ENCODE results near the gene INHA. TPM values are rescaled to one million over a fixed set of nuclear protein-coding genes. Genes with fewer than 3 reads are reported as not detected.

INHA gene
- total RNA-seq, 1 donor from 2014 or later: not detected

- peaks cover 7% of the 10 kb centered on the region for H3K4me1 Mint-ChIP-seq
- intact Hi-C loops (cut with micrococcal nuclease): no loop called here
- H3K4me3 Mint-ChIP-seq: peak overlapping the region; percentile 50
- ChIA-PET POLR2A (no interaction called here), CTCF (no interaction called here)
- H3K27ac Mint-ChIP-seq: no peak overlapping the region
- H3K27me3 Mint-ChIP-seq: peaks cover 49% of the 10 kb centered on the region
- DNase-seq (no peak), ATAC-seq (ENCODE audit: low read depth) (no peak)
- TF ChIP-seq CTCF (IDR thresholded peaks at IDR 0.05): no peak
- H3K9me3 Mint-ChIP-seq: no peaks in the 10 kb centered on the region
- no peaks in the 10 kb centered on the region for H3K36me3 Mint-ChIP-seq (ENCODE audit: low read depth)
Observed at GRCh38 chr2:219553463-219553963, 18.6 kb upstream of the INHA start.

DNA sequence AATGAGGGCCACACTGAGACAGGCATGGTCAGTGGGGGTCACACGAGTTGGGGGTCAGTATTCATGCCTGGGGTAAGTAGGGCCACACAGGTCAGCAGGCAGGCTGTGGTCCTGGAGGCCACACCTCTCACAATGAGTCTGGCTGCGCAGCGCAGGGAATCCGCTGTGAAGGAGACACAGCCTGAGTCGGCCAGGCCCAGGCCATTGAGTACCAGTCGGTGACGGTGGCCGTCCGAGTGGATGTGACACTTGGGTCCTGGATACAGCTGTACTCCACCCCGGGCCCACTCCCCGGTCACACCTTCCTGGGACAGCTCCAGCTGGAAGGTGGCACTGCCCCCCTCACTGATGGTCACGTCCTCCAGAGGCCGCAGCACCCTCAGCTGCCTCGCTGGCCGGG, 17.8 kb upstream of the INHA start:
- no peak for TF ChIP-seq CTCF (IDR thresholded peaks at IDR 0.05)
- intact Hi-C loops (cut with micrococcal nuclease): no loop called here
- no peak for DNase-seq
- ChIA-PET POLR2A (no interaction called here), CTCF (no interaction called here)
- Mint-ChIP-seq H3K4me3 (no peak overlapping the region), H3K36me3 (ENCODE audit: low read depth) (no peaks in the 10 kb centered on the region), H3K4me1 (peaks cover 7% of the 10 kb centered on the region), H3K27ac (no peak overlapping the region), H3K9me3 (no peaks in the 10 kb centered on the region), H3K27me3 (peaks cover 48% of the 10 kb centered on the region)
- ATAC-seq (ENCODE audit: low read depth): no peak

GRCh38 chr2:219555956-219556355, 16.2 kb upstream of the INHA start:
- no peak overlapping the region for H3K4me3 Mint-ChIP-seq
- ChIA-PET CTCF (no interaction called here), POLR2A (no interaction called here)
- peaks cover 7% of the 10 kb centered on the region for H3K4me1 Mint-ChIP-seq
- peaks cover 43% of the 10 kb centered on the region for H3K27me3 Mint-ChIP-seq
- DNase-seq (no peak), ATAC-seq (ENCODE audit: low read depth) (no peak)
- intact Hi-C loops (cut with micrococcal nuclease): no loop called here
- no peak for TF ChIP-seq CTCF (IDR thresholded peaks at IDR 0.05)
- no peak overlapping the region for H3K27ac Mint-ChIP-seq
- no peaks in the 10 kb centered on the region for H3K9me3 Mint-ChIP-seq
- no peaks in the 10 kb centered on the region for H3K36me3 Mint-ChIP-seq (ENCODE audit: low read depth)

GRCh38 chr2:219556413-219556812, 15.7 kb upstream of the INHA start:
- Mint-ChIP-seq H3K27ac (no peak overlapping the region), H3K4me1 (peaks cover 7% of the 10 kb centered on the region), H3K36me3 (ENCODE audit: low read depth) (no peaks in the 10 kb centered on the region), H3K4me3 (no peak overlapping the region), H3K9me3 (no peaks in the 10 kb centered on the region), H3K27me3 (peaks cover 43% of the 10 kb centered on the region)
- ChIA-PET CTCF (no interaction called here), POLR2A (no interaction called here)
- no peak for DNase-seq
- no peak for TF ChIP-seq CTCF (IDR thresholded peaks at IDR 0.05)
- ATAC-seq (ENCODE audit: low read depth): no peak
- intact Hi-C loops (cut with micrococcal nuclease): no loop called here

DNA sequence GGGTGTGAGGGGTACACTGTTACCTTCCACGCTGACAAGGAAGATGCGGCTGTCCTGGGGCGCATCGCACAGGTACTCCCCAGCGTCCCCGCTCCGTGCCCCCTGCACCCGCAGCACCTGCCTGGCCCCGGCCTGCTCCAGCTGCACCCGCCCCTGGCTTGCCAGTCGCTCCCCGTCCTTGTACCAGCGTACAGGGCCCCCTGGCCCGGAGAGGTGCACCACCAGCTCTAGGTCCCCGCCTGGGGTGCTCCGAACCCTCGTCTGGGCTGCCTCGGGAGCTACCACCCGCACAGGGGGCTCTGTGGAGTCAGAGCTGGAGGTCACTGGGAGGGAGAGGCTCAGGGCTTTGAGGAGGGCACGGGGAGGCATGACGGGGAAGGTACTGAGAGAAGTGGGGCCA, 14.8 kb upstream of the INHA start:
- peaks cover 3% of the 10 kb centered on the region for H3K4me1 Mint-ChIP-seq

More for the DNA sequence above, 14.8 kb upstream of the INHA start:
- no peak overlapping the region for H3K27ac Mint-ChIP-seq
- TF ChIP-seq CTCF (IDR thresholded peaks at IDR 0.05): no peak
- ChIA-PET POLR2A (no interaction called here), CTCF (no interaction called here)
- DNase-seq (no peak), ATAC-seq (ENCODE audit: low read depth) (no peak)
- H3K27me3 Mint-ChIP-seq: peaks cover 37% of the 10 kb centered on the region
- H3K9me3 Mint-ChIP-seq: no peaks in the 10 kb centered on the region
- intact Hi-C loops (cut with micrococcal nuclease): no loop called here
- no peak overlapping the region for H3K4me3 Mint-ChIP-seq
- no peaks in the 10 kb centered on the region for H3K36me3 Mint-ChIP-seq (ENCODE audit: low read depth)

Measured in activated B cell treated with CpG ODN at 0.5 μM for 24 hours (primary cell).